ENCODE results near the gene TIMP1. TPM values are rescaled to one million over a fixed set of nuclear protein-coding genes. Genes with fewer than 3 reads are reported as not detected.

The TIMP1 gene
- total RNA-seq, 1 donor from 2014 or later = 123 TPM

GRCh38 chrX:47573341-47574075, 8.7 kb upstream of the TIMP1 start:
- no peak for DNase-seq (ENCODE audit: low read depth)

- DNase-seq (ENCODE audit: low read depth) = no peak
These were observed 8.1 kb upstream of the TIMP1 start for GRCh38 chrX:47574076-47574546.

- no peak for DNase-seq (ENCODE audit: low read depth)
These were observed 7.5 kb upstream of the TIMP1 start for GRCh38 chrX:47574547-47575301.

- DNase-seq (ENCODE audit: low read depth) = no peak
These were observed 6.0 kb upstream of the TIMP1 start for GRCh38 chrX:47576021-47576898.

- no peak for DNase-seq (ENCODE audit: low read depth)
These were observed 4.8 kb upstream of the TIMP1 start for GRCh38 chrX:47577424-47577823.

- no peak for DNase-seq (ENCODE audit: low read depth)
These were observed 4.3 kb upstream of the TIMP1 start for GRCh38 chrX:47577901-47578300.

GRCh38 chrX:47578692-47579091, 3.5 kb upstream of the TIMP1 start:
- DNase-seq (ENCODE audit: low read depth) = no peak

- DNase-seq (ENCODE audit: low read depth) = no peak
These were observed 2.7 kb upstream of the TIMP1 start for GRCh38 chrX:47579537-47579936.

- DNase-seq (ENCODE audit: low read depth) = no peak
These were observed 1.1 kb downstream of the TIMP1 start for GRCh38 chrX:47583240-47583861.

- no peak for DNase-seq (ENCODE audit: low read depth)
These were observed 2.5 kb downstream of the TIMP1 start for GRCh38 chrX:47584714-47585113.

GRCh38 chrX:47585273-47585672, 3.0 kb downstream of the TIMP1 start:
- DNase-seq (ENCODE audit: low read depth) = no peak

GRCh38 chrX:47586043-47586787, 4.0 kb downstream of the TIMP1 start:
- DNase-seq (ENCODE audit: low read depth) = no peak

GRCh38 chrX:47587091-47587891, 5.1 kb downstream of the TIMP1 start:
- peak; percentile 74 for DNase-seq (ENCODE audit: low read depth)

- DNase-seq (ENCODE audit: low read depth) = no peak
These were observed 5.9 kb downstream of the TIMP1 start for GRCh38 chrX:47587906-47588735.

- no peak for DNase-seq (ENCODE audit: low read depth)
These were observed 8.7 kb downstream of the TIMP1 start for GRCh38 chrX:47590984-47591383.

GRCh38 chrX:47593522-47593921, 11.3 kb downstream of the TIMP1 start:
- DNase-seq (ENCODE audit: low read depth) = no peak

- no peak for DNase-seq (ENCODE audit: low read depth)
These were observed 13.5 kb downstream of the TIMP1 start for GRCh38 chrX:47595716-47596251.

- DNase-seq (ENCODE audit: low read depth) = no peak
These were observed 14.0 kb downstream of the TIMP1 start for GRCh38 chrX:47596256-47596655.

- no peak for DNase-seq (ENCODE audit: low read depth)
These were observed 15.0 kb downstream of the TIMP1 start for GRCh38 chrX:47597222-47597621.

Measured in renal cortical epithelial cell (primary cell).